GM12872 (cell line): Measurements from ENCODE around the gene COL4A3.

Source experiments
- TF ChIP-seq, protein P1 (sequence below): IDR thresholded peaks from 3 replicates; pipeline ENCODE4 v1.5.1; 2011; ENCODE audit warnings: low read depth, mild to moderate bottlenecking, low read length, moderate library complexity; ENCODE audit not compliant: insufficient read depth

Gene COL4A3

DNA sequence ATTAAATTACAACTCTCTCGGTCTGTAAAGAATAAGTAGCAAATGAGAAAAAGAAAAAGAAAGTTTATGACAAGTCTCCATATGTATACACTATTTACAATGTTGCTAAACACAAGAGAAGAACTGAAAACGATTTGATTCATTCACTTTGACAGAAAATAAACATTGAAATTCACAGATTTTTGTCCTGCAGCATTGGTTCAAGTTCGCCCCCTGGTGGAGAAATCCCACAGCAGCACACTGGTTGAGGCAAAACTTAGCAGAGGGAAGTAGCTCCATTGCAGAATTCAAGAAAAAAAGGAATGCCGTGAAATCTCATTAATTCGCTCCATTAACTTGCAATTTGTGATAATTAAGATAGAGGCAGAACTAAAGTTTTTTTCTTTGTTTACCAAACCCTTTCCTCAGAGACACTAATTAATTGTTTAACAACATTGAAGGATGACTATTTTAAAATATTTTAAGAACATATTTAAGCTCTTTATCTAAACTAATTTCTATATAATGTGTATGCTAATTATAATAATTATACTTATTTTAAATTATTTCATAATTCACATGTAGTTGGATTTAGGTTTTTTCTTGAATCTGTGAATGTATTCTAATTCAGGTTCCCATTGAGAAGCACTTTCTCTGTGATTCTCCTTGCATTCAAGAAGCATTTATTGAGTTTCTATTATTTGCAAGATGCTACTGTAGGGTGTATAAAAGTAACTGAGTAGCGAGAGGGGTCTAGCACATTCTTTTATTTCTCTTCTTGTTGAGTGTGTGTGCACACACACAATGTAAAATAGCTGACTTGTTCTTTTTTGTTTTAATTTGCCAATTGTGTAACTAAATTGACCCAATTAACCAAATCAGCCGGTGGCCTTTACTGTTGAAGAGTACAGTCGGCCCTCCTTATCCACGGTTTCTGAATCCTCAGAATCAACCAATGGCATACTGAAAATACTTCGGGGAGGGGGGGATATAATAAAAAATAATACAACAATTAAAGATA is 74.1 kb downstream of the COL4A3 start:
- TF ChIP-seq, protein P1, sequence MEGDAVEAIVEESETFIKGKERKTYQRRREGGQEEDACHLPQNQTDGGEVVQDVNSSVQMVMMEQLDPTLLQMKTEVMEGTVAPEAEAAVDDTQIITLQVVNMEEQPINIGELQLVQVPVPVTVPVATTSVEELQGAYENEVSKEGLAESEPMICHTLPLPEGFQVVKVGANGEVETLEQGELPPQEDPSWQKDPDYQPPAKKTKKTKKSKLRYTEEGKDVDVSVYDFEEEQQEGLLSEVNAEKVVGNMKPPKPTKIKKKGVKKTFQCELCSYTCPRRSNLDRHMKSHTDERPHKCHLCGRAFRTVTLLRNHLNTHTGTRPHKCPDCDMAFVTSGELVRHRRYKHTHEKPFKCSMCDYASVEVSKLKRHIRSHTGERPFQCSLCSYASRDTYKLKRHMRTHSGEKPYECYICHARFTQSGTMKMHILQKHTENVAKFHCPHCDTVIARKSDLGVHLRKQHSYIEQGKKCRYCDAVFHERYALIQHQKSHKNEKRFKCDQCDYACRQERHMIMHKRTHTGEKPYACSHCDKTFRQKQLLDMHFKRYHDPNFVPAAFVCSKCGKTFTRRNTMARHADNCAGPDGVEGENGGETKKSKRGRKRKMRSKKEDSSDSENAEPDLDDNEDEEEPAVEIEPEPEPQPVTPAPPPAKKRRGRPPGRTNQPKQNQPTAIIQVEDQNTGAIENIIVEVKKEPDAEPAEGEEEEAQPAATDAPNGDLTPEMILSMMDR = peak; percentile 87

DNA sequence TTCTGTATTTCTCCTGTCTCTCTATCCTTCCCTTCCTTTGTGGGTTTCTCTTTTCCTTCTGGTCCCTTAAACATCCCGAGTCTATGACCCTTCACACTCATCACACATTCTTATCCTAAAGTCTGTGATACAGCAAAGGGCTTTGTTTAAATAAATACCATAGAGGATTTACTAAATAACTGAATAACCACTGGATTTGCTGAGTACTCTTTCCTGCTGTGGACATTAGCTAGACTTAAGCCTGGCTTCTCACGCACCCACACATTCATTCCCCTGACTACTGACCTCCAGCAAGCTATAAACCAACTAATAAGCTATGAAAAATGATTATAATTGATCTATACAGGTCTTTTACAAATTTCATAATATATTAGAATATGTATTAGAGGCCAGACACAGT is 76.6 kb downstream of the COL4A3 start:
- TF ChIP-seq, protein P1 = no peak

DNA sequence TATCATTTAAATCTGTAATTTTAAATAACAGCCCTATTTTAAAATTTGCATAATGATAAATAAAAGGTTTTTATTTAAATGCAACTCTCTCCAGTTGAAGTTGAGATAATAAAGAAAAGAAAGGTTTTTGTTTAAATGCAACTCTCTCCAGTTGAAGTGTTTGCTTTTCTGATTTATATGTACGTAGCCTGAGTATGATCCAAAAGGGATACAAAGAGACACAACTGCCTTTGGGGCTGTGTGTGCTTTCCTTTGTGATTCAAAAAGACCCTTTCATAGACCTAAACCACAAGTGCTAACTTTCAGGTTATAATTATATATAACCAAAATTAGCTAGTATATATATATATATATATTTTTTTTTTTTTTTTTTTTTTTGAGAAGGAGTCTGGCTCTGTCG is 84.5 kb downstream of the COL4A3 start:
- TF ChIP-seq, protein P1 = no peak

DNA sequence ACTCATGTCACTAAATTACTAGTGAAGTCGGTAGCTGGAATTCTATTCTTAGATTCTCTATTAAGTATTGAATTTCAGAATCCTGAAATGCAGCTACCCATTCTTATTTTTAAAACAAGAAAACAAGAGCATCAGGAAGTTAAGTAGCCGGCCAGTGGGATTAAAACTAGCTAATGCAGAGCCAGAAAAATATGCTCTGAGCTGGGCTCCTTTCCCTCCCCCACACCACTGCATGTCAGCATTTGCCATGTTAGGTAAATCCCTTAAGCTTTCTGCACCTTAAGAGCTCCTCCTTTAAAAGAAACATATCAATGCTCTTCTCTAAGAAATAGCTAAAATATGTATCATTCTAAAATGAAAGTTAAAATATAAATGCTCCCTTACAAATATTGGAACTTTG is 88.4 kb downstream of the COL4A3 start:
- TF ChIP-seq, protein P1 = no peak

DNA sequence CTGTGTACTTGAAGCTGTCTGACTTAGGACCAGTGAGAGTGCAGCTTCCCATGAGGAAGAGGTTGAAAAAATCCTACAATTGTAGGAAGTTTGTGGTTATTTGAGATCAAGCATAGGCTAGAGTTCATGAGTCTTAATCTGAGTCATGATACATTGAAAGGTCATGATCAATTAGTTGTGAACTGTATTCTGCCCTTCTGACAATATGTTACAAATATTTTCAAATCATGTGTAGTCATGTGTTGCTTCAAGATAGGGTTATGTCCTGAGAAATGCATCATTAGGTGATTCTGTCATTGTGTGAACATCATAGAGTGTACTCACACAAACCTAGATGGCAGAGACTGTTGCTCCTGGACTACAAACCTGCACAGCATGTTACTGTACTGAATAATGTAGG is 92.2 kb downstream of the COL4A3 start:
- TF ChIP-seq, protein P1 = no peak

DNA sequence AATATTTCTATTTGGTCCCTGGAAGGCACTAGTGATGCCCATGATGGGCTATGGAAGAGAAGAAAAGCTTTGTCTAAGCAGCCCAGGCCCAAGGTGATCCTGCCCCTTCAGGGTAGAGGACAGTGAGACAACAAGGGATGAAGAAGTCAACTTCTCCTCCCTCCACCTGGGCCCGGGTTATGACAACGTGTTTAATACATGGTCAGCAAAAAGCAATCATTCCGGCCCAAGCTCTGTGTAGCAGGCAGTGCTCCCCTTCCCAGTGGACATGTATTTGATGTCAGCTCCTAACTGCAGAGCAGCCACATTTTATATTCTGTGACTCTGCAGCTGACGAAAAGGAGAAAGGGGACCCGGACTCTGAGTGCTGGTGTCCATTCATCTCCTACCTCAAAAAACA is 93.4 kb downstream of the COL4A3 start:
- TF ChIP-seq, protein P1 = no peak

DNA sequence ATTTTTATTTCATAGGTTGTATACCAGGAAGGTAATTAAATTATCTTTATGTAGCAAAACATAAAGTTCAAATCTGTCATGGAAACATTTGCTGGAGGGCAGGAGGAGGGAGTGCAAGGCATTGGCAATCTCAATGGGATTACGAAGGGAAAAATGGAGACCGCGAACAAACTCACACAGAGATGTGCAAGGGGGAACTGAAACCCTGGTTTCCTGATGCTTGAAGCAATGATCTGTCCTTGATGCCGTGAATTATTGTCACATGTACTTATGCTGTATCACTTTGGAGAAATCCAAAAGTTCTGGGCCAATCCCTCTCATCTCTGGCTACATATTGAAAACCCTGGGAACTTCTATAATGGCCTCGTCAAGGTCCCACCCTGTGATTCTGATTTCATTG is 95.6 kb downstream of the COL4A3 start:
- TF ChIP-seq, protein P1 = no peak
